ENCODE measurements around the gene BICRA.
"Not testable (repeated sequence)": the region's sequence is repeated elsewhere in the genome, so short reads cannot be mapped to it uniquely, and the experiment has no call there.

Gene BICRA

GRCh38 chr19:47630594-47630993, 21.7 kb downstream of the BICRA start:
- Histone ChIP-seq H3K36me3 (ENCODE audit: control insufficient read depth, insufficient read depth, low read length) (no peaks in the 10 kb centered on the region; the same call in none of the 2 replicates), H3K4me3 (replicated peaks; ENCODE audit: low read depth, low read length) (no peak overlapping the region), H3K27me3 (replicated peaks; ENCODE audit: control insufficient read depth, insufficient read depth, low read length) (no peaks in the 10 kb centered on the region)
- DNase-seq (ENCODE audit: extremely low read depth, insufficient read length): no peak
- no peak for TF ChIP-seq CTCF (IDR thresholded peaks at IDR 0.05; ENCODE audit: insufficient read depth, low read length, poor library complexity, severe bottlenecking)

- no peak overlapping the region for H3K4me3 ChIP-seq (replicated peaks; ENCODE audit: low read depth, low read length)
- no peak for TF ChIP-seq CTCF (IDR thresholded peaks at IDR 0.05; ENCODE audit: insufficient read depth, low read length, poor library complexity, severe bottlenecking)
- H3K27me3 ChIP-seq (replicated peaks; ENCODE audit: control insufficient read depth, insufficient read depth, low read length): no peaks in the 10 kb centered on the region
- H3K36me3 ChIP-seq (ENCODE audit: control insufficient read depth, insufficient read depth, low read length): no peaks in the 10 kb centered on the region; the same call in none of the 2 replicates
- no peak for DNase-seq (ENCODE audit: extremely low read depth, insufficient read length)
Measured at GRCh38 chr19:47631681-47632446, 22.9 kb downstream of the BICRA start.

- TF ChIP-seq CTCF (IDR thresholded peaks at IDR 0.05; ENCODE audit: insufficient read depth, low read length, poor library complexity, severe bottlenecking): no peak
- no peaks in the 10 kb centered on the region; the same call in none of the 2 replicates for H3K36me3 ChIP-seq (ENCODE audit: control insufficient read depth, insufficient read depth, low read length)
- DNase-seq (ENCODE audit: extremely low read depth, insufficient read length): no peak
- no peaks in the 10 kb centered on the region for H3K27me3 ChIP-seq (replicated peaks; ENCODE audit: control insufficient read depth, insufficient read depth, low read length)
- no peak overlapping the region for H3K4me3 ChIP-seq (replicated peaks; ENCODE audit: low read depth, low read length)
Measured at GRCh38 chr19:47633517-47633916, 24.6 kb downstream of the BICRA start.

GRCh38 chr19:47633996-47634395, 25.1 kb downstream of the BICRA start:
- no peak for DNase-seq (ENCODE audit: extremely low read depth, insufficient read length)
- H3K4me3 ChIP-seq (replicated peaks; ENCODE audit: low read depth, low read length): no peak overlapping the region
- no peaks in the 10 kb centered on the region; the same call in none of the 2 replicates for H3K36me3 ChIP-seq (ENCODE audit: control insufficient read depth, insufficient read depth, low read length)
- no peaks in the 10 kb centered on the region for H3K27me3 ChIP-seq (replicated peaks; ENCODE audit: control insufficient read depth, insufficient read depth, low read length)
- TF ChIP-seq CTCF (IDR thresholded peaks at IDR 0.05; ENCODE audit: insufficient read depth, low read length, poor library complexity, severe bottlenecking): no peak

GRCh38 chr19:47635152-47635754, 26.3 kb downstream of the BICRA start:
- H3K36me3 ChIP-seq (ENCODE audit: control insufficient read depth, insufficient read depth, low read length); H3K27me3 ChIP-seq (replicated peaks; ENCODE audit: control insufficient read depth, insufficient read depth, low read length); DNase-seq (ENCODE audit: extremely low read depth, insufficient read length); H3K4me3 ChIP-seq (replicated peaks; ENCODE audit: low read depth, low read length): not testable (repeated sequence)

GRCh38 chr19:47637550-47637949, 28.6 kb downstream of the BICRA start:
- TF ChIP-seq CTCF (IDR thresholded peaks at IDR 0.05; ENCODE audit: insufficient read depth, low read length, poor library complexity, severe bottlenecking): no peak
- no peak overlapping the region for H3K4me3 ChIP-seq (replicated peaks; ENCODE audit: low read depth, low read length)
- no peak for DNase-seq (ENCODE audit: extremely low read depth, insufficient read length)
- H3K27me3 ChIP-seq (replicated peaks; ENCODE audit: control insufficient read depth, insufficient read depth, low read length): no peaks in the 10 kb centered on the region
- H3K36me3 ChIP-seq (ENCODE audit: control insufficient read depth, insufficient read depth, low read length): no peaks in the 10 kb centered on the region
